HEK293 (cell line): ENCODE results near the gene RPEL1.

ENCODE experiments used
- ATF2 ChIP-seq: fragments of 450-650 bp; formaldehyde crosslinking; IDR thresholded peaks from 2 replicates; pipeline ENCODE4 v1.5.1; 2016; ENCODE audit warnings: missing biosample characterization, missing genetic modification characterization, low read depth
- ZNF324 ChIP-seq: fragments of 450-650 bp; formaldehyde crosslinking; IDR thresholded peaks from 2 replicates; pipeline ENCODE4 v1.5.1; 2016; ENCODE audit warnings: missing biosample characterization, missing genetic modification characterization
- ZNF501 ChIP-seq: fragments of 450-650 bp; formaldehyde crosslinking; IDR thresholded peaks from 2 replicates; pipeline ENCODE4 v1.5.1; 2016; ENCODE audit warnings: missing biosample characterization, missing genetic modification characterization

GRCh38 chr10:103295374-103296015, 49.8 kb downstream of the RPEL1 start:
- no peak for TF ChIP-seq ZNF501 (tag by site-specific recombination)
- no peak for TF ChIP-seq ATF2 (tag by site-specific recombination)
- TF ChIP-seq ZNF324 (tag by site-specific recombination) = no peak
